WTC11 (cell line): ENCODE results near the gene MRPS23. TPM values are rescaled to one million over a fixed set of nuclear protein-coding genes. Genes with fewer than 3 reads are reported as not detected.

ENCODE experiments used
- ATAC-seq: fragments of 200-7000 bp; cut with Tn5 transposase; 2 replicates; pipeline ENCODE4 v1.10.0; 2021; ENCODE audit warnings: mild to moderate bottlenecking, moderate library complexity
- CTCF ChIA-PET: fragments of 300-600 bp; sonication (Branson Sonifier 250); formaldehyde crosslinking; loops from one replicate; lab custom pipeline; 2021; ENCODE audit warnings: antibody characterized with exemption; lab: Charles Lee
- POLR2A ChIA-PET: fragments of 350-600 bp; sonication (Branson Sonifier 250); formaldehyde crosslinking; loops from one replicate; lab custom pipeline; 2021; ENCODE audit warnings: antibody characterized with exemption; lab: Charles Lee
- DNase-seq: peaks from one replicate; pipeline ENCODE4 v3.0.0; 2021; ENCODE audit warnings: low spot score
- H3K27ac Mint-ChIP-seq: 2 replicates; pipeline ENCODE4 v1.8.0; 2021; ENCODE audit warnings: mixed read lengths
- H3K27me3 Mint-ChIP-seq: 2 replicates; pipeline ENCODE4 v1.8.0; 2021; ENCODE audit warnings: low read depth, mild to moderate bottlenecking, moderate library complexity, mixed read lengths
- H3K36me3 Mint-ChIP-seq: 2 replicates; pipeline ENCODE4 v1.8.0; 2021; ENCODE audit warnings: mixed read lengths
- H3K4me1 Mint-ChIP-seq: 2 replicates; pipeline ENCODE4 v1.8.0; 2022; ENCODE audit warnings: mixed read lengths
- H3K4me3 Mint-ChIP-seq: 2 replicates; pipeline ENCODE4 v1.8.0; 2021; ENCODE audit warnings: mild to moderate bottlenecking, moderate library complexity, mixed read lengths
- H3K9me3 Mint-ChIP-seq: 2 replicates; pipeline ENCODE4 v1.8.0; 2021; ENCODE audit warnings: mixed read lengths
- E2F5 ChIP-seq: sonication (generic); formaldehyde crosslinking; IDR thresholded peaks from 2 replicates; pipeline ENCODE4 v1.8.1; 2022; ENCODE audit warnings: mild to moderate bottlenecking, moderate library complexity, missing genetic modification reagents
- FOXP1 ChIP-seq: sonication (generic); formaldehyde crosslinking; IDR thresholded peaks from 2 replicates; pipeline ENCODE4 v1.8.0; 2022; ENCODE audit warnings: missing genetic modification reagents, mild to moderate bottlenecking, moderate library complexity, borderline replicate concordance
- HMGXB4 ChIP-seq: sonication (generic); formaldehyde crosslinking; IDR thresholded peaks from 2 replicates; pipeline ENCODE4 v1.8.1; 2023; ENCODE audit warnings: mild to moderate bottlenecking, moderate library complexity, missing genetic modification reagents
- IRF1 ChIP-seq: sonication (generic); formaldehyde crosslinking; IDR thresholded peaks from 2 replicates; pipeline ENCODE4 v1.8.0; 2023; ENCODE audit warnings: missing genetic modification reagents
- NFYB ChIP-seq: sonication (generic); formaldehyde crosslinking; conservative IDR thresholded peaks from 2 replicates; pipeline ENCODE4 v1.8.0; 2022; ENCODE audit warnings: low read depth, missing genetic modification reagents
- NR1H2 ChIP-seq: sonication (generic); formaldehyde crosslinking; IDR thresholded peaks from 2 replicates; pipeline ENCODE4 v1.9.0; 2021; ENCODE audit warnings: mild to moderate bottlenecking, moderate library complexity, missing genetic modification reagents
- OVOL2 ChIP-seq: fragments of 250-450 bp; sonication (Bioruptor Pico); IDR thresholded peaks from 2 replicates; pipeline ENCODE4 v1.9.0; 2021; ENCODE audit warnings: mild to moderate bottlenecking, borderline replicate concordance
- RORB ChIP-seq: fragments of 250-450 bp; sonication (Bioruptor Pico); IDR thresholded peaks from 2 replicates; pipeline ENCODE4 v1.9.0; 2021; ENCODE audit warnings: mild to moderate bottlenecking
- TCF7 ChIP-seq: sonication (generic); formaldehyde crosslinking; IDR thresholded peaks from 2 replicates; pipeline ENCODE4 v1.8.0; 2022; ENCODE audit warnings: mild to moderate bottlenecking, low read depth, missing genetic modification reagents, moderate library complexity
- USF1 ChIP-seq: sonication (generic); formaldehyde crosslinking; IDR thresholded peaks from 2 replicates; pipeline ENCODE4 v1.8.0; 2022; ENCODE audit warnings: mild to moderate bottlenecking, missing genetic modification reagents
- ZMAT4 ChIP-seq: fragments of 250-450 bp; sonication (Bioruptor Pico); IDR thresholded peaks from 2 replicates; pipeline ENCODE4 v1.9.0; 2021; ENCODE audit warnings: mild to moderate bottlenecking
- ZNF219 ChIP-seq: sonication (generic); formaldehyde crosslinking; IDR thresholded peaks from 2 replicates; pipeline ENCODE4 v1.8.0; 2023; ENCODE audit warnings: missing genetic modification reagents, mild to moderate bottlenecking, borderline replicate concordance
- ZNF512 ChIP-seq: sonication (generic); formaldehyde crosslinking; IDR thresholded peaks from 2 replicates; pipeline ENCODE4 v1.8.1; 2022; ENCODE audit warnings: missing genetic modification reagents, borderline replicate concordance
- total RNA-seq: library from RNA; stranded (reverse); gene quantifications from 3 replicates; pipeline ENCODE4 v1.2.3, GENCODE V29; 2021
- TF ChIP-seq, protein P1 (sequence below): sonication (generic); formaldehyde crosslinking; IDR thresholded peaks from 2 replicates; pipeline ENCODE4 v1.8.0; 2022; ENCODE audit warnings: missing genetic modification reagents
- TF ChIP-seq, protein P2 (sequence below): fragments of 250-450 bp; sonication (Bioruptor Pico); IDR thresholded peaks from 2 replicates; pipeline ENCODE4 v1.9.0; 2021; ENCODE audit warnings: mild to moderate bottlenecking

Gene MRPS23
- total RNA-seq, 1 experiment from 2014 or later = 65.3 TPM

- peaks cover 34% of the 10 kb centered on the region for H3K4me1 Mint-ChIP-seq
- CTCF ChIA-PET = interaction anchor here (0.6 to 14.8 kb wide), 19 partner anchors 17 to 728 kb away, joined by 3 to 207 read pairs (median 5); partner anchors contain the start of genes CUEDC1 and VEZF1
- H3K4me3 Mint-ChIP-seq = no peak overlapping the region
Observed at GRCh38 chr17:57856792-57857620, 7.2 kb upstream of the MRPS23 start.

DNA sequence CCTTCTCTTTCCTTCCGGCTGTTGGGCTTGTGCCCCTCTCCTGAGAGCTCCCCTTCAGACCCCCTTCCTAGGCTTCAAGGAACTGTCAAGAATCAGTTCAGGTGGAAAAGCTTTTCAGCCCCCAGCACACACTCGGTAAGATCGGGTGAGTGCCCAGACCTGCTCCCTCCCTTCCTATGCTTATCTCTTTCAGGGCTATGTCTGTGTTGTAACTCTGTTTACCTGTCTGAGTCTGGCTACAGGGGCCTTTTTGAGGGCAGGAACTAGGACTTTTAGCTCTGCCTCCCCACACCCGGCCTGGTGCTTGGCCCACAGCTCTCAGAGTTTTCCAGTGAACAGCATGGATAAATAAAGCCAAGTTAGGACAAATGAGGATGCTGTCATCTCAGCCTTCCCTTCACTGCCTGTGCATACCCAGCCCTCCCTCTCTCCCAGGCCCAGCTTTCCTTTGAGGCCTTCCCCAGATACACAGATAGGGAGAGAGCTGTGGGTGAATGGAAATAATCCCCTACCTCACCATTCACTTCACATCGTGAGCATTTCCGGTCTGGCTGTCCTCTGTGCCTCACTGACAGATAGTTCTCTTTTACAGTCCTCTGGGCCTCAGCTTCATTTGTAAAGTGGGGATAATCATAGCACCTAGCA lies 5.7 kb upstream of the MRPS23 start:
- Mint-ChIP-seq H3K27me3 (peaks cover 10% of the 10 kb centered on the region), H3K4me3 (no peak overlapping the region)
- CTCF ChIA-PET = interaction anchor here (0.6 to 14.8 kb wide), 9 partner anchors 12 to 591 kb away, joined by 3 to 207 read pairs (median 5); no protein-coding TSS in a partner anchor
- no peak for ATAC-seq
- TF ChIP-seq OVOL2 (CRISPR knock-in tag) (no peak), ZMAT4 (CRISPR knock-in tag) (no peak)
- TF ChIP-seq, all 79 proteins: peak for 0
- POLR2A ChIA-PET = no interaction called here
- DNase-seq = no peak
- no peak overlapping the region for H3K27ac Mint-ChIP-seq
- H3K36me3 Mint-ChIP-seq = no peaks in the 10 kb centered on the region
- H3K9me3 Mint-ChIP-seq = no peaks in the 10 kb centered on the region
- H3K4me1 Mint-ChIP-seq = peaks cover 39% of the 10 kb centered on the region

More at GRCh38 chr17:57856792-57857620, 7.2 kb upstream of the MRPS23 start:
- H3K9me3 Mint-ChIP-seq = no peaks in the 10 kb centered on the region
- POLR2A ChIA-PET = no interaction called here
- H3K27ac Mint-ChIP-seq = no peak overlapping the region
- DNase-seq (no peak), ATAC-seq (no peak)
- H3K27me3 Mint-ChIP-seq = peaks cover 22% of the 10 kb centered on the region
- no peak for TF ChIP-seq TCF7 (CRISPR knock-in tag)
- TF ChIP-seq IRF1 (CRISPR knock-in tag) = no peak
- TF ChIP-seq, protein P1, sequence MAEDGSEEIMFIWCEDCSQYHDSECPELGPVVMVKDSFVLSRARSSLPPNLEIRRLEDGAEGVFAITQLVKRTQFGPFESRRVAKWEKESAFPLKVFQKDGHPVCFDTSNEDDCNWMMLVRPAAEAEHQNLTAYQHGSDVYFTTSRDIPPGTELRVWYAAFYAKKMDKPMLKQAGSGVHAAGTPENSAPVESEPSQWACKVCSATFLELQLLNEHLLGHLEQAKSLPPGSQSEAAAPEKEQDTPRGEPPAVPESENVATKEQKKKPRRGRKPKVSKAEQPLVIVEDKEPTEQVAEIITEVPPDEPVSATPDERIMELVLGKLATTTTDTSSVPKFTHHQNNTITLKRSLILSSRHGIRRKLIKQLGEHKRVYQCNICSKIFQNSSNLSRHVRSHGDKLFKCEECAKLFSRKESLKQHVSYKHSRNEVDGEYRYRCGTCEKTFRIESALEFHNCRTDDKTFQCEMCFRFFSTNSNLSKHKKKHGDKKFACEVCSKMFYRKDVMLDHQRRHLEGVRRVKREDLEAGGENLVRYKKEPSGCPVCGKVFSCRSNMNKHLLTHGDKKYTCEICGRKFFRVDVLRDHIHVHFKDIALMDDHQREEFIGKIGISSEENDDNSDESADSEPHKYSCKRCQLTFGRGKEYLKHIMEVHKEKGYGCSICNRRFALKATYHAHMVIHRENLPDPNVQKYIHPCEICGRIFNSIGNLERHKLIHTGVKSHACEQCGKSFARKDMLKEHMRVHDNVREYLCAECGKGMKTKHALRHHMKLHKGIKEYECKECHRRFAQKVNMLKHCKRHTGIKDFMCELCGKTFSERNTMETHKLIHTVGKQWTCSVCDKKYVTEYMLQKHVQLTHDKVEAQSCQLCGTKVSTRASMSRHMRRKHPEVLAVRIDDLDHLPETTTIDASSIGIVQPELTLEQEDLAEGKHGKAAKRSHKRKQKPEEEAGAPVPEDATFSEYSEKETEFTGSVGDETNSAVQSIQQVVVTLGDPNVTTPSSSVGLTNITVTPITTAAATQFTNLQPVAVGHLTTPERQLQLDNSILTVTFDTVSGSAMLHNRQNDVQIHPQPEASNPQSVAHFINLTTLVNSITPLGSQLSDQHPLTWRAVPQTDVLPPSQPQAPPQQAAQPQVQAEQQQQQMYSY (CRISPR knock-in tag) = no peak
- H3K36me3 Mint-ChIP-seq = no peaks in the 10 kb centered on the region

DNA sequence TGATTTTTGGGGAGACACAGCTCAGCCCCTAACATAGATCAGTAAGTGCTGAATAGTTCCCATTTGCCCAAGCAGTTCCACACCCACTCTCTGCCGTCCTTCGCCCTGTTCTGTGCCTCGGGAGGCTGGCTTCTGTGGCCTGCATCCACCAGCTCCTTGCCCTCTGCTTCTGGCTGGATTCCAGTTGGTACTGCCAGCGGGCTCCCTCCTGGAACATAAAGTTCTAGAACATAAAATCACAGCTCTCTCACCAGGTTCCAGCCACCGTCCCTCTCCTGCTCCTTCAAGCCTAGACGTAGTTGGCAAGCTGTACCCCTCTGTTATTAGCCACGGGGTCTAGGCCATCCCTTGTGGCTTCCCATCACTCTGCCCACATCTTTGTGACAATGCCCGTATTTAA lies 3.9 kb upstream of the MRPS23 start:
- ChIA-PET POLR2A (no interaction called here), CTCF (interaction anchor here (0.7 to 14.8 kb wide), 3 partner anchors 20 to 144 kb away, joined by 3 to 207 read pairs (median 6); no protein-coding TSS in a partner anchor)
- Mint-ChIP-seq H3K27me3 (no peaks in the 10 kb centered on the region), H3K27ac (no peak overlapping the region), H3K4me1 (peaks cover 39% of the 10 kb centered on the region), H3K36me3 (peaks cover 8% of the 10 kb centered on the region), H3K9me3 (no peaks in the 10 kb centered on the region), H3K4me3 (no peak overlapping the region)
- no peak for ATAC-seq
- DNase-seq = no peak
- TF ChIP-seq NFYB = no peak
- no peak for TF ChIP-seq E2F5 (CRISPR knock-in tag)
- TF ChIP-seq RORB (CRISPR knock-in tag) = no peak
- no peak for TF ChIP-seq FOXP1
- TF ChIP-seq NR1H2 = no peak
- TF ChIP-seq, protein P2, sequence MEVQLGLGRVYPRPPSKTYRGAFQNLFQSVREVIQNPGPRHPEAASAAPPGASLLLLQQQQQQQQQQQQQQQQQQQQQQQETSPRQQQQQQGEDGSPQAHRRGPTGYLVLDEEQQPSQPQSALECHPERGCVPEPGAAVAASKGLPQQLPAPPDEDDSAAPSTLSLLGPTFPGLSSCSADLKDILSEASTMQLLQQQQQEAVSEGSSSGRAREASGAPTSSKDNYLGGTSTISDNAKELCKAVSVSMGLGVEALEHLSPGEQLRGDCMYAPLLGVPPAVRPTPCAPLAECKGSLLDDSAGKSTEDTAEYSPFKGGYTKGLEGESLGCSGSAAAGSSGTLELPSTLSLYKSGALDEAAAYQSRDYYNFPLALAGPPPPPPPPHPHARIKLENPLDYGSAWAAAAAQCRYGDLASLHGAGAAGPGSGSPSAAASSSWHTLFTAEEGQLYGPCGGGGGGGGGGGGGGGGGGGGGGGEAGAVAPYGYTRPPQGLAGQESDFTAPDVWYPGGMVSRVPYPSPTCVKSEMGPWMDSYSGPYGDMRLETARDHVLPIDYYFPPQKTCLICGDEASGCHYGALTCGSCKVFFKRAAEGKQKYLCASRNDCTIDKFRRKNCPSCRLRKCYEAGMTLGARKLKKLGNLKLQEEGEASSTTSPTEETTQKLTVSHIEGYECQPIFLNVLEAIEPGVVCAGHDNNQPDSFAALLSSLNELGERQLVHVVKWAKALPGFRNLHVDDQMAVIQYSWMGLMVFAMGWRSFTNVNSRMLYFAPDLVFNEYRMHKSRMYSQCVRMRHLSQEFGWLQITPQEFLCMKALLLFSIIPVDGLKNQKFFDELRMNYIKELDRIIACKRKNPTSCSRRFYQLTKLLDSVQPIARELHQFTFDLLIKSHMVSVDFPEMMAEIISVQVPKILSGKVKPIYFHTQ (CRISPR knock-in tag) = no peak
- TF ChIP-seq USF1 = no peak
- TF ChIP-seq ZNF512 = no peak
- no peak for TF ChIP-seq HMGXB4
- TF ChIP-seq ZNF219 = no peak
